Transverse colon (tissue), 4 donors: ENCODE measurements around the gene MASTL. TPM values are rescaled to one million over a fixed set of nuclear protein-coding genes. Genes with fewer than 3 reads are reported as not detected.

Experiments used
- DNase-seq: peaks from one replicate; pipeline ENCODE4 v3.0.0-alpha.2; 2019
- H3K27ac ChIP-seq, 4 donors: fragments of 200-600 bp; sonication (generic); 2 replicates each; pipeline ENCODE4 v1.5.1; 2016 to 2018; ENCODE audit warnings: inconsistent platforms in 4 of 4
- H3K27me3 ChIP-seq: fragments of 200-600 bp; sonication (generic); 2 replicates; pipeline ENCODE4 v1.5.1; 2017; ENCODE audit warnings: inconsistent platforms
- H3K36me3 ChIP-seq, 4 donors: fragments of 200-600 bp; sonication (generic); 2 replicates each; pipeline ENCODE4 v1.5.1; 2017 to 2019; ENCODE audit warnings: inconsistent platforms in 4 of 4
- H3K4me1 ChIP-seq, 4 donors: fragments of 200-600 bp; sonication (generic); 2 replicates each; pipeline ENCODE4 v1.5.1; 2017 to 2020; ENCODE audit warnings: inconsistent platforms in 4 of 4
- H3K4me3 ChIP-seq, 4 donors: fragments of 200-600 bp; sonication (generic); 1 replicate in 1 of 4; 2 replicates in 3 of 4; pipeline versions ENCODE4 v1.5.1 to v1.6.1; 2017 to 2019; ENCODE audit warnings: inconsistent platforms in 4 of 4
- H3K9me3 ChIP-seq, 2 donors: fragments of 200-600 bp; sonication (generic); 2 replicates each; pipeline ENCODE4 v1.5.1; 2017 to 2019; ENCODE audit warnings: inconsistent platforms in 2 of 2
- CTCF ChIP-seq, 5 experiments: fragments of 200-600 bp in 3 of 5; fragments of 450-650 bp in 2 of 5; sonication (generic) in 3 of 5; IDR thresholded peaks; 1 replicate in 2 of 5; 2 replicates in 3 of 5; pipeline ENCODE4 v1.5.1; 2016 to 2017; ENCODE audit warnings: antibody characterized with exemption in 5 of 5, inconsistent platforms in 3 of 5, mild to moderate bottlenecking in 2 of 5, moderate library complexity in 1 of 5
- EP300 ChIP-seq: sonication (generic); formaldehyde crosslinking; IDR thresholded peaks from one replicate; pipeline ENCODE4 v1.6.1; 2017; ENCODE audit warnings: antibody characterized with exemption, low read depth
- POLR2A ChIP-seq: fragments of 450-650 bp; IDR thresholded peaks from one replicate; pipeline ENCODE4 v1.6.1; 2016; ENCODE audit warnings: antibody characterized with exemption, mild to moderate bottlenecking, moderate library complexity
- POLR2AphosphoS5 ChIP-seq, 3 donors: sonication (generic); formaldehyde crosslinking; IDR thresholded peaks; one replicate each; pipeline ENCODE4 v1.6.1; 2016; ENCODE audit warnings: antibody characterized with exemption in 3 of 3
- WGBS, 2 donors: methylation state at CpG; one replicate each; pipeline ENCODE4 v1.1.5; 2018; ENCODE audit warnings: low coverage in 1 of 2; 5-methylcytosine and 5-hydroxymethylcytosine counted together
- in situ Hi-C, 4 donors: fragments of 200-750 bp; cut with MboI; loops; one replicate each; pipeline versions ENCODE4 v1.15.0 to v1.15.1; 2017; ENCODE audit warnings: low sequenced_read_pairs in 3 of 4, low pct_ligation_motif_present in 1 of 4, low pct_unique_long_range_greater_than_20kb in 1 of 4
- intact Hi-C: fragments of 100-400 bp; cut with DNase I; formaldehyde crosslinking; loops from one replicate; pipeline ENCODE4 v1.15.1; 2023; ENCODE audit warnings: low total_unique reads
- total RNA-seq, 4 donors: library from RNA; depleted of rRNA; stranded (reverse); fragments of >200 nt; gene quantifications; one replicate each; pipeline ENCODE4 v1.1.0, GENCODE V29; 2016

Gene MASTL
- total RNA-seq, 4 donors from 2014 or later: 1.6 to 7.6 (median 6.0) TPM

GRCh38 chr10:27143686-27144085 is 11.5 kb upstream of the MASTL start:
- no peaks in the 10 kb centered on the region for H3K27me3 ChIP-seq
- H3K9me3 ChIP-seq: no peaks in the 10 kb centered on the region
- H3K4me1 ChIP-seq: no peaks in the 10 kb centered on the region
- in situ Hi-C loops (no loop called here), intact Hi-C loops (no loop called here)
- no peak for DNase-seq
- no peak for TF ChIP-seq POLR2A
- TF ChIP-seq POLR2AphosphoS5 (IDR thresholded peaks at IDR 0.05): no peak
- TF ChIP-seq CTCF (IDR thresholded peaks at IDR 0.05): no peak
- TF ChIP-seq EP300: no peak
- H3K4me3 ChIP-seq: no peak overlapping the region
- 95 to 100% methylated on average over 1 of the region's 1 CpG for WGBS, 2 donors
- peaks cover 0 to 63% (median 25%) of the 10 kb centered on the region in 4 donors for H3K36me3 ChIP-seq
- H3K27ac ChIP-seq: no peak overlapping the region

- Histone ChIP-seq H3K36me3 (peaks cover 0 to 53% (median 19%) of the 10 kb centered on the region in 4 donors), H3K27ac (no peak overlapping the region), H3K9me3 (no peaks in the 10 kb centered on the region), H3K4me1 (peaks cover 0 to 11% (median 3%) of the 10 kb centered on the region in 4 donors), H3K4me3 (no peak overlapping the region), H3K27me3 (no peaks in the 10 kb centered on the region)
- no peak for DNase-seq
- TF ChIP-seq POLR2AphosphoS5 (IDR thresholded peaks at IDR 0.05) (no peak), POLR2A (no peak), EP300 (no peak), CTCF (IDR thresholded peaks at IDR 0.05) (no peak)
- intact Hi-C loops: no loop called here
- in situ Hi-C loops: no loop called here
Measured at GRCh38 chr10:27145937-27146336, 9.2 kb upstream of the MASTL start.

GRCh38 chr10:27147701-27148100 is 7.5 kb upstream of the MASTL start:
- in situ Hi-C loops: no loop called here
- 69 to 85% methylated on average over 3 to 5 of the region's 5 CpGs for WGBS, 2 donors
- DNase-seq: no peak
- H3K4me1 ChIP-seq: peaks cover 5 to 20% (median 10%) of the 10 kb centered on the region in 4 donors
- H3K36me3 ChIP-seq: peaks cover 0 to 41% (median 18%) of the 10 kb centered on the region in 4 donors
- TF ChIP-seq POLR2AphosphoS5 (IDR thresholded peaks at IDR 0.05): no peak
- no peak for TF ChIP-seq EP300
- no peak for TF ChIP-seq POLR2A
- TF ChIP-seq CTCF (IDR thresholded peaks at IDR 0.05): no peak
- H3K4me3 ChIP-seq: no peak overlapping the region
- no peaks in the 10 kb centered on the region for H3K9me3 ChIP-seq
- H3K27me3 ChIP-seq: no peaks in the 10 kb centered on the region
- intact Hi-C loops: no loop called here
- H3K27ac ChIP-seq: no peak overlapping the region

GRCh38 chr10:27150261-27150660 is 4.9 kb upstream of the MASTL start:
- intact Hi-C loops (no loop called here), in situ Hi-C loops (no loop called here)
- WGBS, 2 donors: 86% methylated on average over 1 of the region's 1 CpG; no CpG with 5 or more reads in 1 of the 2 donors
- Histone ChIP-seq H3K27me3 (no peaks in the 10 kb centered on the region), H3K9me3 (no peaks in the 10 kb centered on the region), H3K27ac (no peak overlapping the region), H3K4me3 (no peak overlapping the region), H3K36me3 (peaks cover 0 to 28% (median 10%) of the 10 kb centered on the region in 4 donors), H3K4me1 (peaks cover 10 to 26% (median 14%) of the 10 kb centered on the region in 4 donors)
- DNase-seq: no peak
- TF ChIP-seq EP300 (no peak), POLR2A (no peak), POLR2AphosphoS5 (IDR thresholded peaks at IDR 0.05) (no peak), CTCF (IDR thresholded peaks at IDR 0.05) (no peak)
